Kidney tubule cell (primary cell): ENCODE data around the gene FILIP1.
A peak's percentile ranks its signal among the peaks of the same experiment; 100 is the strongest.

Source experiments
- DNase-seq: peaks from one replicate; pipeline ENCODE4 v3.0.0-alpha.2; 2018; ENCODE audit warnings: low spot score

The FILIP1 gene

GRCh38 chr6:75337835-75338580, 155.6 kb downstream of the FILIP1 start:
- DNase-seq = peak; percentile 52

- peak; percentile 38 for DNase-seq
Observed at GRCh38 chr6:75334266-75335040, 159.1 kb downstream of the FILIP1 start.

GRCh38 chr6:75333676-75334200, 159.9 kb downstream of the FILIP1 start:
- no peak for DNase-seq

- DNase-seq = peak; percentile 66
Observed at GRCh38 chr6:75331151-75331550, 162.4 kb downstream of the FILIP1 start.

GRCh38 chr6:75329703-75330102, 163.9 kb downstream of the FILIP1 start:
- no peak for DNase-seq

- no peak for DNase-seq
Observed at GRCh38 chr6:75327807-75328206, 165.8 kb downstream of the FILIP1 start.

GRCh38 chr6:75326557-75327258, 166.9 kb downstream of the FILIP1 start:
- DNase-seq = peak; percentile 38

- no peak for DNase-seq
Observed at GRCh38 chr6:75318900-75319299, 174.7 kb downstream of the FILIP1 start.

GRCh38 chr6:75317503-75318206, 175.9 kb downstream of the FILIP1 start:
- peak; percentile 59 for DNase-seq

GRCh38 chr6:75315978-75316377, 177.6 kb downstream of the FILIP1 start:
- DNase-seq = no peak

- no peak for DNase-seq
Observed at GRCh38 chr6:75308250-75308988, 185.2 kb downstream of the FILIP1 start.

GRCh38 chr6:75307364-75308004, 186.1 kb downstream of the FILIP1 start:
- no peak for DNase-seq

GRCh38 chr6:75306064-75306463, 187.5 kb downstream of the FILIP1 start:
- no peak for DNase-seq

GRCh38 chr6:75305573-75305972, 188.0 kb downstream of the FILIP1 start:
- no peak for DNase-seq

- DNase-seq = no peak
Observed at GRCh38 chr6:75302280-75302679, 191.3 kb downstream of the FILIP1 start.

GRCh38 chr6:75301537-75301936, 192.1 kb downstream of the FILIP1 start:
- no peak for DNase-seq

GRCh38 chr6:75301088-75301487, 192.5 kb downstream of the FILIP1 start:
- DNase-seq = no peak

GRCh38 chr6:75300531-75300855, 193.1 kb downstream of the FILIP1 start:
- no peak for DNase-seq

- DNase-seq = no peak
Observed at GRCh38 chr6:75299801-75300530, 193.6 kb downstream of the FILIP1 start.
